HG02884 (cell line): ENCODE results near the gene UBTD2.
"Not testable (repeated sequence)": the region's sequence is repeated elsewhere in the genome, so short reads cannot be mapped to it uniquely, and the experiment has no call there.

ENCODE experiments used
- ATAC-seq: cut with Tn5 transposase; IDR thresholded peaks from one replicate; pipeline ENCODE4 v1.9.1; 2021; ENCODE audit warnings: mild to moderate bottlenecking, moderate library complexity; ENCODE audit not compliant: unreplicated experiment

UBTD2 gene

GRCh38 chr5:172199446-172199845 lies 84.1 kb downstream of the UBTD2 start:
- no peak for ATAC-seq

DNA sequence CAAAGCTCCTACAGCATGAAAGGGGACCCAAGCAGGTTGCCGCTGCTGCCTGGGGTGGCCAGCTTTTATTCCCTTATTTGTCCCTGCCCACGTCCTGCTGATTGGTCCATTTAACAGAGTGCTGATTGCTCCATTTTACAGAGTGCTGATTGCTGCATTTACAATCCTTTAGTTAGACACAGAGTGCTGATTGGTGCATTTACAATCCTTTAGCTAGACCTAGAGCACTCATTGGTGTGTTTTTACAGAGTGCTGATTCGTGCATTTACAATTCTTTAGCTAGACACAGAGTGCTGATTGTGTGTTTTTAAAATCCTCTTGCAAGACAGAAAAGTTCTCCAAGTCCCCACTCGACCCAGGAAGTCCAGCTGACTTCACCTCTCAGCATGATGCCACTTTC lies 85.8 kb downstream of the UBTD2 start:
- not testable (repeated sequence) for ATAC-seq

GRCh38 chr5:172194985-172195774 lies 88.4 kb downstream of the UBTD2 start:
- ATAC-seq = no peak

DNA sequence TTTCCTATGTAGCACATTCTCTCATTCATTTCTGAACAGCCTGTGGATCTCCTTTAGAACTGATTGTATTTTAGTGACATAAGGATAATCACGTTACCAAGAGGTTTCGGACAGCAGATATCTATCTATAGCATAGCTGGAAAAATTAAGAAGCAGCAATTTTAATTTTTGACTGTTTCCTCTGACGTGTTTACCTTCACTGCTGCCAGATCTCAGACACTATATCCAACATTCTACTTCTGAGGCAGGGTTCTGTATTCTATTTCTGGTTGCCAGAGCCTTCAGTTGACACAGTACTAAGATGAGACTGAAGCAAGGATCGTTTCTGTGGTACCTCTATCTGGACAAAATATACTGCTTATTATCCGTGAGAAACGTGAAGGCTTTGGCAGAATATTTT lies 89.7 kb downstream of the UBTD2 start, which contains the start of gene EFCAB9:
TSS of gene EFCAB9 (plus strand) at position 301 of the 400 bp plus-strand sequence. CDS start at position 302, 1 bp downstream.
- ATAC-seq = no peak

GRCh38 chr5:172189693-172190296 lies 93.8 kb downstream of the UBTD2 start:
- no peak for ATAC-seq

DNA sequence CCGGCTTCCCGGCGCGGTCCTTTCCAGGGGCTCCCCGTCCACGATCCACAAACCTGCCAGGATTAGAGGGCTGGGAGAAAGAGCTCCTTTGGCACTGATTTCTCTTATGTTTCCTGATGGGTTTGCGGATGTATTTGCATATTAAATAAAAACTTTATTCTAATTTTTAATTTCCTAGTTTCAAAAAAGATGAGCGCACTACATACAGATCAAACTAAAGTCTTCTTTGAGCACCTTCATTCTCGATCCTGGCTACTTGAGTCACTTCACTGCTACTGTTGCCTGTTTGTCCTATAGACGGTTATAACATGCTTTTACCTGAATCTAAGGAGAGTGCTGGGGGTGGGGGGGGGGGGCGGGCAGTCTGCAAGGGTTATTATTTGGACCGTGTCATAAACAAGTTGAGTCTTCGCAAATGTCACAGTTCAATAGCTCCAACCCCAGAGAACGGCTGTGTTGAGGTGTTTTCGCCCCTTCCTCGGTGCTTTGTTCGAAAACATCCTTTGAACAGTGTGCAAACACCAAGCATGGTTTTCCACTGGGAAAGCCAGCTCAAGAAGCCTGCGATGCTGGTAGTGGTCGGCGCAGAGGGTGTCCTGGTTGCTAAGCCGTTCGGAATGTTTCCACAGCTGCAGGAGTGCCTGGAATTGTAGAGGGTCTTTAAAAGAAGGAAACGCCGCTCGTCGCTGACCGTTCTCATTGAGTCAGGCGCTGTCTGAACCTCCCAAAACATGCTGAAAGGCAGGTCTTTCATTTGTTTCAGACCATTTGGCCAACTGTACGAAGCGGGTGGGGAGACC lies 94.5 kb downstream of the UBTD2 start:
- ATAC-seq = no peak

GRCh38 chr5:172188033-172188892 lies 95.3 kb downstream of the UBTD2 start, which contains the start of gene STK10:
Gene STK10 (minus strand): TSS chr5:172188224. CDS start chr5:172188042, 182 bp downstream.
- ATAC-seq = peak; percentile 66

DNA sequence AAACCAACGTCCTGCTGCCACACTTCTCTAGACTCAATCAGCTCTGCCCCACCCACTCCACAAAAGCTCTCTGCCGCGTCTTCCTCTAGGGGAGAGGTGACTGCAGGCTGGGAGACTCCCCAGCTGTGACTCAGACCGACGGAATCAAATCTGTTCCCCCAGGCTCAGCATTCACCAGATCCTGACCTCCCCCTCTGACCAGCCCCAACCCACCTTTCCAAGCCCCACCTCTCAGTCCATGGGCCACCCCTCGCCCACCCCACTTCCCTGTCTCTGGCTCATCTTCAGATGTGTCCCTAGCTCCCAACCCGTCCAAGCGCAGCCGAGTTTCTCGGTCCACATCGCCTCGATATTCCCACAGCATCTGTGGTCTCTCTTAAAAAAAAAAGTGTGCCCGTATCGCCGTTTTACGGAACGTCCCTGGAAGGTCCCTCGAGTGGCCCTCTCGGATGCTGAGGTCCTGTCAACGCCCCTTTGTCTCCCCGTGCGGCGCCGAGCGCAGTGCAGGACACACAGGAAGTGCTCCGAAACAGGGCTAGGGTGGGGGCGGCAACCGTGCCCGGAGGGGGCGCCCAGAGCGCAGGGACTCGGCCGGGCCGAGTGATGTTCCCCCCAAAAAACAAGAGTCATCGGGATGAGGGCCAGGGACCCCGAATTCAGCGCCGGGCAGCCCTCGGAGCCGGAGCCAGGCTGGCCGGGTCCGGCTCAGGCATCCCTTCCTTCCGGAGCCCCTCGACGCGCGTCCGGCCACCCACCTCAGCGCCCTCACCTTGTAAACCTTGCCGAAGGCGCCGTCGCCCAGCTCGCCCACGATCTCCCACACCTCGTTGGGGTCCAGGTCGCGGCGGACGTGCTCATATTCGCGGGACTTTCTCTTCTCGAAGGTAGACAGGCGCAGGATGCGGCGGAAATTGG lies 96.2 kb downstream of the UBTD2 start:
- ATAC-seq = peak; percentile 25

DNA sequence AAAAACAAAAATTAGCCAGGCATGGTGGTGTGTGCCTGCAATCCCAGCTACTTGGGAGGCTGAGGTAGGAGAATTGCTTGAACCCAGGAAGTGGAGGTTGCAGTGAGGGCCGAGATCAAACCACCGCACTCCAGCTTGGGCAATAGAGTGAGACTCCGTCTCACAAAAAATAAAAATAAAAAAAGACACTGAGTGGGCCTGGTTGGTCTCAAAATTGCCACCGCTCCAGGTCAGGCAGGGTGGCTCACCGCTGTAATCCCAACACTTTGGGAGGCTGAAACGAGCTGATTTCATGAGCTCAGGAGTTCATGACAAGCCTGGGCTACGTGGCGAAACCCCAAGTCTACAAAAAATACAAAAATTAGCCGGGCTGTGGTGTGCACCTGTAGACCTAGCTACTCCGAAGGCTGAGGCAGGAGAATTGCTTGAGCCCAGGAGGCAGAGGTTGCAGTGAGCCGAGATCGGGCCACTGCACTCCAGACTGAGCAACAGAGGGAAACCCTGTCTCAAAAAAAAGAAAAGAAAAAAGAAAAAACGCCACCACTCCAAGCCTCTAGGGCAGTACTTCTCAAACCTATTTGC lies 97.4 kb downstream of the UBTD2 start:
- no peak for ATAC-seq

- ATAC-seq = no peak
These were observed 98.5 kb downstream of the UBTD2 start for GRCh38 chr5:172185096-172185461.

GRCh38 chr5:172183881-172184280 lies 99.7 kb downstream of the UBTD2 start:
- no peak for ATAC-seq

- no peak for ATAC-seq
These were observed 101.3 kb downstream of the UBTD2 start for GRCh38 chr5:172182291-172182690.

GRCh38 chr5:172180936-172181335 lies 102.6 kb downstream of the UBTD2 start:
- no peak for ATAC-seq

DNA sequence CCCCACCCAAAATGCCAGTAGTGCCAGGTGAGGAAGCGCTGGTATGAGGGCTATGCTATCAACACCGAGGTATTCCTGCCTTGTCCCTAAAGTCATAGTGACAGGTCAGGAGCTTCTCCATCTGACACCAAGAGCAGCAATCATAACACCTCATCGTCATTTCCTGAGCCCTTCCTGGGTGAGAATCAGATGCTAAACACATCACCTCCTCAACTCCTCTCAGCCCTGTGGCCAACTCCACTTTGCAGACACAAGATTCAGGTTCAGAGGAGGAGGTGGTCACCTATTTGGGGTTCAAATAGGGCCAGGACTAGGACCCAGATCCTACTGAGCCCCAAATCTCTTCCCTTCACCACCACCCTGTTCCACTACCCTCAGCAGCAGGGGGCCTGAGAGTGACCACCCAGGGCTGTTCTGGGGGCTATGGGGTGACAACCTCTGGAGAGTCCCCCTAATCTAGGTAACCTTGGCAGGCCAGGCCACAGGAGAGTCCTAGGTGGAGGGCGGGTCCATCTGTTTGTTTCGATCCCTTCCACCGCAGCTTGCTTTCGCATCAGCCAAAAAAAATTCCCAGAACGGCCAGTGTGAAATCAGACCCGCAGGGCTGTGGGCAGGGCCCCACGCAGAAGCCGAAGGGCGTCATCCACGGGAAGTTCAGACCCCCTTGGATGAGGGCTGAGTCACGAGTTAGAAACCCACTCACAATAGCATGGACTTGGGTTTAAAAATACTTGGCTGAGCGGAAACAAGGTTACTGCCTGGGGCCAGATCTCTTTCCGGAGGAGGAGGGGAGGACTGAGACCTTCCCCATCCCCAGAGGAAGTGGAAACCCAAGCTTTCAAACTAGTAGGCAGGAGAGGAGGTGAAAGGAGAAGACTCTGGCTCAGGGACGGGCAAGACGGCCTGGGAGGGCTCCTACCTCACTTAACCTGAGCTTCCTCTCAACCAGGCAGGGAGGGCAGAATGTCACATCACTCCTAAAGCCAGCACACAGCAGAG lies 104.3 kb downstream of the UBTD2 start:
- no peak for ATAC-seq

- no peak for ATAC-seq
These were observed 105.1 kb downstream of the UBTD2 start for GRCh38 chr5:172178301-172178987.

DNA sequence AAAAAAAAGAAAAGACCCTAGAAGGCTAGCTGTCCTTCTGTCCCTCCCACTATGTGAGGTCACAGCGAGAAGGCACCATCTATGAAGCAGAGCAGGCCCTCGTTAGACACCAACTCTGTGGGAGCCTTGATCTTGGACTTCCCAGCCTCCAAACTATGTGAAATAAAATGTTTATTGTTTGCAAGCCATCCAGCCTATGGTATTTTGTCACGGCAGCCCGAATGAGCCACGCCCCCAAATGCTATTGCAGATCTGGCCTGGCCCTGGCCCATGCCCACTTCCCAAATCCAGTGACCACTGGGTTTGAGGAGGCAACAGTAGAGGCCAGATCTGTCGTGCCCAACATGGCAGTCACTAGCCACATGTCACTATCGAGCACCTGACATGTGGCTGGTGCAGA lies 106.4 kb downstream of the UBTD2 start:
- no peak for ATAC-seq

DNA sequence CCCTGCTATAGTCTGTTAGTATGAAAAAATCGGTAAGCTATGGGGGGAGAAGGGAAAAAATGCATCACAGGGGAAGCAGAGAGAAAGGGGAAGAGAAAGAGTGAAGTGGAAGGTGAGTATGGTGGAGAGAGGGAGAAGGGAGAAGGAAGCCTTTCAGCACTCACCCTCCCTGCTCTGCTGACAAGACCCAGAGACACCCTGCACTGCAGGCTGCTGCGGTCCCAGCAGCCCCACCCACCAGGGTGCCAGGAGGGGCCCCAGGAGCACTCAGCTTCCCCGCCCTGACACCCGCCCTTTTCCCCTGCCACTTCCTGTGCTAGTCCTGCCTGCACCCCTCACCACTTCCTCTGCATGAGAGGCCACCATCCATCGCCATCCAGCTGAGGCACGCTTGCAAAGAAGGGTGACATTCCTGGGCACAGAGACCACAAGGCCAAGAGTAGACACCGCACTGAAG lies 108.3 kb downstream of the UBTD2 start:
- peak; percentile 53 for ATAC-seq
